ENCODE measurements around the gene RERE.

The RERE gene

DNA sequence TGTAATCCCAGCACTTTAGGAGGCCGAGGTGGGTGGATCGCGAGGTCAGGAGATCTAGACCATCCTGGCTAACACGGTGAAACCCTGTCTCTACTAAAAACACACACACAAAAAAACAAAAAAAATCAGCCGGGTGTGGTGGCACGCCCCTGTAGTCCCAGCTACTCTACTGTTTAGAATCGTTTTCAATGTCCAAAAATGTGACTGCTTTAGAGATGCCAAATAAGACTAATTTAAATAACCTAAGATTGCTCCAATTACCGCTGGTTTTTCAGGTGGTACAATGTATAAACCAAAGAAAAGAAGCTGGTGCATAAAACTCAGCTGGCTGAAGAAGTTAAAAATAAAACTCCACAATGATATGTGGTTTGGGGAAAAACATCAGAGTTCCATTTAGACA lies 132.0 kb downstream of the RERE start:
- DNase-seq (ENCODE audit: extremely low read depth, low read depth) = no peak
- TF ChIP-seq, protein P1, sequence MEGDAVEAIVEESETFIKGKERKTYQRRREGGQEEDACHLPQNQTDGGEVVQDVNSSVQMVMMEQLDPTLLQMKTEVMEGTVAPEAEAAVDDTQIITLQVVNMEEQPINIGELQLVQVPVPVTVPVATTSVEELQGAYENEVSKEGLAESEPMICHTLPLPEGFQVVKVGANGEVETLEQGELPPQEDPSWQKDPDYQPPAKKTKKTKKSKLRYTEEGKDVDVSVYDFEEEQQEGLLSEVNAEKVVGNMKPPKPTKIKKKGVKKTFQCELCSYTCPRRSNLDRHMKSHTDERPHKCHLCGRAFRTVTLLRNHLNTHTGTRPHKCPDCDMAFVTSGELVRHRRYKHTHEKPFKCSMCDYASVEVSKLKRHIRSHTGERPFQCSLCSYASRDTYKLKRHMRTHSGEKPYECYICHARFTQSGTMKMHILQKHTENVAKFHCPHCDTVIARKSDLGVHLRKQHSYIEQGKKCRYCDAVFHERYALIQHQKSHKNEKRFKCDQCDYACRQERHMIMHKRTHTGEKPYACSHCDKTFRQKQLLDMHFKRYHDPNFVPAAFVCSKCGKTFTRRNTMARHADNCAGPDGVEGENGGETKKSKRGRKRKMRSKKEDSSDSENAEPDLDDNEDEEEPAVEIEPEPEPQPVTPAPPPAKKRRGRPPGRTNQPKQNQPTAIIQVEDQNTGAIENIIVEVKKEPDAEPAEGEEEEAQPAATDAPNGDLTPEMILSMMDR (IDR thresholded peaks at IDR 0.05; ENCODE audit: low read depth, low read length) = no peak

DNA sequence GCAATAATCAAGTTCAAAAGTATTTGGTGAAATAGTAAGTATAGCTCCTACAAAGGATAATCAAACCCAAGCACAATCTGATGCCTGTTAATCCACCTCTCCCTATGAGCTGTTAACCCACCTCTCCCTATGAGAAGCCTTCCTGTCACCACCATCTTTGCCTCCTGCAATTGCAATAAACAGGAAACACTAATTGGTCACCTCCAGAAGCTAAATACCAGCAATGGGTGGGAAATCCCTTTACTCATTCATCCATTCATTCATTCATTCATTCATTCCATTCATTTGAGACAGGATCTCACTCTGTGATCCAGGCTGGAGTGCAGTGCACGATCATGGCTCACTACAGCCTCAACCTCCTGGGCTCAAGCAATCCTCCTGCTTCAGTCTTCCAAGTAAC lies 132.8 kb downstream of the RERE start:
- DNase-seq (ENCODE audit: extremely low read depth, low read depth) = no peak
- TF ChIP-seq, protein P1 (IDR thresholded peaks at IDR 0.05; ENCODE audit: low read depth, low read length) = no peak

DNA sequence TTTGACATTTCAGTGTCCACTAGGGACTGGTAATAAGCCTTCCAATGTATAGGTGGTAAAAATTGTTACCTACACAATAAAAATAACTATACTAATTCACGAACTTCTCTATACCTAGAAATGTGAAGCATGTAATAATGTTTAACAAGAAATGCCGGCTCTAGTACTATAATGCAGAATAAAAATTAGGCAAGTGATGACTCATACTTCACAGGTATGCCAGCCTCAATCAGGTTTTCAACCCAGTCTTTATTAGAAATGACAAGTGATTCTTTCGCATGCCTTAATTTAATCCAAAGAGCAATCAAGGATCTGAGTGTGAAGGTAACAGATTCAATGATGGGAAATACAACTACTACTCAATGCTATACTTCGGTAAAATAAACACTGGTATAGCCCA lies 134.9 kb downstream of the RERE start:
- no peak for DNase-seq (ENCODE audit: extremely low read depth, low read depth)
- TF ChIP-seq, protein P1 (IDR thresholded peaks at IDR 0.05; ENCODE audit: low read depth, low read length) = no peak

DNA sequence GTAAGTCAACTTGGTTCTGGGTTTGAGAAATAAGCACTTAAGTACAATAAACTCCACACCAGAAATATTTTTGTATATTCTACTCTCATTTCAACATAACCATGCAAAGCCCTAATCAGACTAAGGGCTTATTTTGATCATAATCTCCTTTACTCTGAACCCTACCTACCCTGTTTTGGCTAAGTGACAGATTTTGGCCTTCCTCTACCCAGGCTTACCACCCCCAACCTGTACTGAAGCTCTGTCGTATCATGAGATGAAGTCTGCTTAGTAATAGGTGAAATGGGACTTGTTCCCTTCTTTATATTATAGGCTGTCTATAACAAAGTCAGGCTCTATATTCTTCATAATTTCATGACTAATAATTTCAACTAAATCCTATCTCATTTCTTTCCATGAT lies 135.5 kb downstream of the RERE start:
- TF ChIP-seq, protein P1 (IDR thresholded peaks at IDR 0.05; ENCODE audit: low read depth, low read length) = no peak
- no peak for DNase-seq (ENCODE audit: extremely low read depth, low read depth)

DNA sequence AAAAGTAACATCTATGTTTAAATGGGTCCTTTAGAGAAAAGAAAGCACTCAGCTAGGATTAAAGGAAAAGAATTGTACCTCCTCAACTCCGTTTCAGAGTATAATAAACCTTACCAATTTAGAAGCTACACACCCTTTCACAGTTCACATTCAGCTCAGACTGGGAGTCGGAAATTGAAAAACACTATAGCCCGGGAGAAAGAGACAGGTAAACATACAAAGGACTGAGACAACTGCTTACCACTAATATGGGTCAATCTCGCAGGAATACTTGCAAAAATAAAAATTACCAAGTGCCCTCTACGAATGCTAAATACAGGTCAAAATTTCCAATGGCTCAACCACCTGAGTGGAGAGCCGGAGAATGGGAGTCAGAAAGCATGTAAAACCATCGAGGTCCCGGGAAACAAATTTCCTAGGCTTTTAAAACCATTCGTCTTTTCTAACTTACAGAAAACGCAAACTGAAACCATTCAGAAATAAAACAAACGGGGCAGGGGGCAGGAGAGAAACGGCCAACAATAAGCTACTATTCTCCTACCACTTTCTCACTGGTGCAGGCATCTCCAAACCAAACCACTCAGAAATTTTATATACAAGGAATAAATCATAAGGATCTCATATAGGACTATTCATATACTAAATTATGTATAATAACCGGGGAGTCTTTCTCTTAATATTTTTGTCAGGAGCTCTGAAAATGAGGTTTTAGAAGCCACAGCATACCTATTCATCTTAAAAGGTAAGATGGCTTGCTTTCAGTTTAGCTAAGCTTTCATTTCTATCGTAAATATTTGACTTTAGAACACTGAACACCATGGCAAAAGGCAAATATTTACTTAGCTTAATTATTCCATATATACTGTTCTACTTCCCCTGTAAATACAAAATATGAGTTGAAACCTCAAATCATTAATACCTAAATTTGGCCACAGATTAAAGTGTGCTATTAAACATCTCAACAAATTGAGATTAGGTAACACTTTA lies 136.5 kb downstream of the RERE start:
- TF ChIP-seq, protein P1 (IDR thresholded peaks at IDR 0.05; ENCODE audit: low read depth, low read length) = no peak
- DNase-seq (ENCODE audit: extremely low read depth, low read depth) = no peak

DNA sequence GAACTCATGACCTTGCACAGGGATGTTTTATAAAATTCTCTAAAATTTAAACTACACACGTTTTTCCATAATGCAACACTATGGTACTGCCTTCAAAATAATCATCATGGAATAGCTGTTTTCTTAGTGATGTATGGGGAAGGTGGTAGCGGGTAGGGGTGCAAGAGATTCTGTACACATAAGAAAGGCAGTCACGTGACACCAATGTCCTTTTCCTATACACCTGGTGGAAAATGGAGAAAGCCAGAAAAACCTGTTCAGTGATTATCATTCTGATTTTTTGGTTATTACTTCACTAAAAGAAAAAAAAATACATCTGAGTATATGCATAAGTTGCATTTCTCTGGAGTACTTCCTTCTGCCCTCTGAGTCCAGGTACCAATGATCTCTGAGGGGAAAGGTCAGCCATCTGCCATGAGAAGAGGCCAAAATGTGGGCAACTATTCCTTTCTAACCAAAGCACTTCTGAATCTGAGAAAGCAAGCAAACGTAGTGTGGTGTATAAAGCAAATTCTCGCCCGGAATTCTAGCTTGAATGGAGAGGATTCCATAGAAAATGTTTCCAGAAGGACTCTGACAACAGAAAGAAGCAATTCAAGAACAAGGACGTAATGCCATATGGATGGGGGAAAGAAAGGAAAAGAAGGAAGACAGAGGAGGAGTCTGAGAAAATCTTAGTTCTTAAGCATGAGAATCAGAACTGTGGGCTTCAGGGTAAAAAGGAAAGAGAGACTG lies 137.3 kb downstream of the RERE start:
- DNase-seq (ENCODE audit: extremely low read depth, low read depth) = no peak
- TF ChIP-seq, protein P1 (IDR thresholded peaks at IDR 0.05; ENCODE audit: low read depth, low read length) = no peak

DNA sequence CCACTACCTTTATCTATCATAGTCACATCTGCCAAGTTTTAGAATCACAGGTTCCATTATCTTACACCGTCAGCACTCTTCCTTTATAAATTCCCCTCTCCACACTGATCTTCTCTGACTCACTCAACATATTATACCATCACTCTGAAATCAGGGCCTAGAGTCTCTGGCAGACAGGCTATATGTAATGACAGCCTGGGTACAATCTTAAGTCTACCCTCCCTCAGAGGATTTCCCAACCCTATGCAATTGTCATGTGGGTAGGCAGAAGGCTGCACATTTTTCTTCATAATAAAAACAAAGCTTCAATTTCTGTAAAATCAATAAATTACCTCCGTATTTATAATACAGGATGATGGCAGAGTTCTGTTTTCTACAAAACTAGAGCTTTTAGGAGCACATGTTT lies 138.0 kb downstream of the RERE start:
- no peak for DNase-seq (ENCODE audit: extremely low read depth, low read depth)
- TF ChIP-seq, protein P1 (IDR thresholded peaks at IDR 0.05; ENCODE audit: low read depth, low read length) = no peak
